Activated naive CD4-positive, alpha-beta T cell treated with anti-CD3 and anti-CD28 coated beads, Interleukin-2, amount 50 U/mL, for 24 hours (primary cell): ENCODE data around the gene RUVBL1.

Source experiments
- H3K27ac Mint-ChIP-seq: one replicate; pipeline ENCODE4 v1.8.0; 2021; ENCODE audit warnings: mild to moderate bottlenecking, mixed read lengths
- H3K27me3 Mint-ChIP-seq: one replicate; pipeline ENCODE4 v1.8.0; 2021; ENCODE audit warnings: mixed read lengths
- H3K36me3 Mint-ChIP-seq: one replicate; pipeline ENCODE4 v1.8.0; 2021; ENCODE audit warnings: mixed read lengths
- H3K4me1 Mint-ChIP-seq: one replicate; pipeline ENCODE4 v1.8.0; 2021; ENCODE audit warnings: mixed read lengths
- H3K4me3 Mint-ChIP-seq: one replicate; pipeline ENCODE4 v1.8.0; 2021; ENCODE audit warnings: mild to moderate bottlenecking, mixed read lengths
- H3K9me3 Mint-ChIP-seq: one replicate; pipeline ENCODE4 v1.8.0; 2021; ENCODE audit warnings: mixed read lengths

The RUVBL1 gene

DNA sequence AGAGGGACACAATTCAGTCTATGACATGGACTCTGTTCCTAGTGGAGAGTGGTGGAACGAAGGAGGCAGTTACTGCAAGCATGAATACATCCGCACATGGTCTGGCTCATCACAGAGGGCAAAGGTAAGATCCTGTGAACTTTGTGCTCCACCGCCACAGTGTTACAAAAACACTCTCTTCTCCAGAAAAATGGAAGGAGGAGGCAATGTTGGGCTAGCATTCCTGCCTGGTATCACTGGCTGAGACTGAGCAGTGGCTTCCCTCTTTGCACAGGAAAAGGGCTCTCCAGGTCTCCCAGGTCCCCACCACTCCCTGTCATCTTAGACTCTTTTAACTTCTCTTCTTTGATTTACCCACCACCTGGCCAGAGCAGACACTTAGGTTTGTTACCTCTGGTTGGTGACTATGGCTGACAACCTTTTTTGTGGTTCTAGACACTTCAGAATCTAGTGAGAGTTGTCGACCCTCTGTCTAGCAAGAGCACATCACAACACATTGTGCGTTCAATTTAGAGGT lies 28.2 kb upstream of the RUVBL1 start:
- no peaks in the 10 kb centered on the region for H3K27me3 Mint-ChIP-seq
- no peaks in the 10 kb centered on the region for H3K9me3 Mint-ChIP-seq
- peak overlapping the region; percentile 18 for H3K27ac Mint-ChIP-seq
- peaks cover 35% of the 10 kb centered on the region for H3K4me1 Mint-ChIP-seq
- H3K36me3 Mint-ChIP-seq: peaks cover 8% of the 10 kb centered on the region
- H3K4me3 Mint-ChIP-seq: no peak overlapping the region

DNA sequence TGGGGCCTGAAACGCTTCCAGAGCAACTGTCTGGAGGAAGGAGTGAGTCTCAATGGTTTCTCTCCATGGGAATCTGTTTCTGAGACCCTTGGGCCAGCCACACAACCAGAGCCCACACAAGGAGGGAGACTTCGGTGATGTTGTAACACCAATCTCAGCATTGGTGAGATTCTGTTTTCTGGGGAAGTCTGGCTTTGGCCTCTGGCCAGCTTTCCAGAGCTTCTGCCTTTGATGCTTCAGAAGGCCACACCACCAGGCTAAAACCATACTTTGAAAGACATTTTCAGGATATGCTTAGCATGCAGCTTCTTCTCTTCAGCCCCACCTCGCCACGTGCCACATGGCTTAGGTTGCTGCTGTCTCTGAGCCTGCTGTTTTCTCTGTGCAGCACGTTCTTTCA lies 26.0 kb upstream of the RUVBL1 start:
- Mint-ChIP-seq H3K27me3 (no peaks in the 10 kb centered on the region), H3K36me3 (peaks cover 8% of the 10 kb centered on the region), H3K4me3 (no peak overlapping the region), H3K4me1 (peaks cover 16% of the 10 kb centered on the region), H3K9me3 (no peaks in the 10 kb centered on the region), H3K27ac (no peak overlapping the region)

DNA sequence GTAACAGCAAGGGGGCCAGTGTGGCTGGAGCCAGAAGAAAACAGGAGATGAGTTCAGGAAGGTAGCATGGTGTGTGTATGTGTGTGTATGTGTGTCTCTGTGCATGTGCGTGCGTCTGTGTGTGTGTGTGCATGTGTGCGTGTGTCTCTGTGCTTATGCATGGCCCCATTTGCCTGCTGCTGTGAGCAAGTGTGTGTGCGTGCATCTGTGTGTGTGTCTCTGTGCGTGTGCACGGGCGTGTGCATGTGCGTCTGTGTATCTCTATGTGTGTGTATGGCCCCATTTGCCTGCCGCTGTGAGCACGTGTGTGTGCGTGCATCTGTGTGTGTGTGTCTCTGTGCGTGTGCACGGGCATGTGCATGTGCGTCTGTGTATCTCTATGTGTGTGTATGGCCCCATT lies 22.6 kb upstream of the RUVBL1 start:
- Mint-ChIP-seq H3K4me1 (no peaks in the 10 kb centered on the region), H3K27me3 (no peaks in the 10 kb centered on the region), H3K9me3 (no peaks in the 10 kb centered on the region), H3K27ac (no peak overlapping the region), H3K4me3 (no peak overlapping the region), H3K36me3 (peaks cover 5% of the 10 kb centered on the region)

DNA sequence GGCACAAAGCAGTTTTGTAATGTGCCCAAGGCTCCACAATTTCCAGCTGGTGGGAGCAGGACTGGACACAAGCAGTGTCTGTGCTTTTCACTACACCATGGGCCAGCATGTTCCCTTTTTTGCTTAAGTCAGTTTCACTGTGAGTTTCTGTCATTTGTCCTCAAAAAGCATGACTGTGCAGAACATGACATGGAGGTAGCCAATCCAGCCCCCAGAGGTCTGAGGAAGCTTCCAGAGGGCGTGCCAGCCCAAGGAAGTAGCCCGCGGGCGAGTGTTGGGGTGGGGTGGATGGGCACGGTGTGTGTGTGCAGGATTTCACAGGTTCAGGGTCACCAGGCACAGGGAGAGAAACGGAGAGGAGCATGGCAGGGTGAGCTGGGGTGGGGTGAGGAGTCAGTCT lies 21.7 kb upstream of the RUVBL1 start:
- Mint-ChIP-seq H3K27me3 (no peaks in the 10 kb centered on the region), H3K27ac (no peak overlapping the region), H3K4me3 (no peak overlapping the region), H3K4me1 (no peaks in the 10 kb centered on the region), H3K9me3 (no peaks in the 10 kb centered on the region), H3K36me3 (peaks cover 5% of the 10 kb centered on the region)

DNA sequence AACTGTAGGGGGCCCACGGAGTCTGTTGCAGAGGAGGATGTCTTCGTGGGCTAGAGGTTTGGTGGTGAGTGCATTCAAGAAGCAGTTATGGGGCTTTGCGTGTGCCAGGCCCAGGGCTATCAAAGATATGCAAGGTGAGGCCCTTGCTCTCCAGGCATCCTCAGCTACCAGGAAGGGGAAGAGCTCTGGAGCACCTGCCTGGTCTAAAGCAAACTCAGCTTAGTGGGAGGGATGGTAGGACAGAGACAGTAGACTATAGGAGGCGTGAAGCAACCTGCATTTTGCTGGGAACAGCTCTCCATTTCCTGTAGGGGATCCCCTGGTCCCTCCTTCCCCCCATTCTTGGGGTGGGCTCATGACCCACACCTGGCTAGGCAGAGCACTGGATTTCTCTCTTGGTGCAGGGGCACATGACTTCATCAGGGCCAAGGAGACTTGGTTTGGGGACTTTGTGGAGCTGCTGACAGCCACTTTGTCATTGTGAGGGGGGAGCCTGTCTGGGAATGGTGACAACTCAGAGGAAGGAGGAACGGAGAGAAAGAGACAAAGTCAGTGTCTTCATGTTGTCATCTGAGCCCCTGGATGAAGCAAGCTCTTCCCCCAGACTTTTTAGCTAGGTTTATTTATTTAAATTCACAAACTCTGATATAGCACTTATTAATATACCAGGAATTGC lies 21.0 kb upstream of the RUVBL1 start:
- peaks cover 5% of the 10 kb centered on the region for H3K36me3 Mint-ChIP-seq
- no peaks in the 10 kb centered on the region for H3K27me3 Mint-ChIP-seq
- H3K9me3 Mint-ChIP-seq: no peaks in the 10 kb centered on the region
- H3K4me1 Mint-ChIP-seq: no peaks in the 10 kb centered on the region
- H3K27ac Mint-ChIP-seq: no peak overlapping the region
- no peak overlapping the region for H3K4me3 Mint-ChIP-seq

DNA sequence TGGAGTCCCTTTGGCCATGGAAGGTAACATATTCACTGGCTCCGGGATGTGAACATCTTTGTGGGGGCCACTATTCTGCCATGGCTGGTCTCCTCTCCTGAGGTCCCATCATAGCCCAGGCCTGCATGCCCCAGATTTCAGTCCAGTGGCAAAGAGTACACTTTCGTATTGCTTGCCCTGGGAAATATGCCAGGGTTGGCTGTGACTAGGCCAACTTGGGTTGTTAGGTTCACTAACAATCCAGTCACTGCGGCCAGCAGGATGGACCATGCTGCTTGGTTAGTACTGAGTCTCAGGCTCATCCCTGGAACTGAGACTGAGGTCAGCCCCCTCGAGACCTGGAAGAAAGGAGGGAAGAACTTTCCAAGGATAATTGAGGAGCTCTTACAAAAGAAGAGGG lies 19.9 kb upstream of the RUVBL1 start:
- Mint-ChIP-seq H3K4me3 (no peak overlapping the region), H3K27ac (no peak overlapping the region), H3K4me1 (no peaks in the 10 kb centered on the region), H3K36me3 (peaks cover 5% of the 10 kb centered on the region), H3K27me3 (no peaks in the 10 kb centered on the region), H3K9me3 (no peaks in the 10 kb centered on the region)

DNA sequence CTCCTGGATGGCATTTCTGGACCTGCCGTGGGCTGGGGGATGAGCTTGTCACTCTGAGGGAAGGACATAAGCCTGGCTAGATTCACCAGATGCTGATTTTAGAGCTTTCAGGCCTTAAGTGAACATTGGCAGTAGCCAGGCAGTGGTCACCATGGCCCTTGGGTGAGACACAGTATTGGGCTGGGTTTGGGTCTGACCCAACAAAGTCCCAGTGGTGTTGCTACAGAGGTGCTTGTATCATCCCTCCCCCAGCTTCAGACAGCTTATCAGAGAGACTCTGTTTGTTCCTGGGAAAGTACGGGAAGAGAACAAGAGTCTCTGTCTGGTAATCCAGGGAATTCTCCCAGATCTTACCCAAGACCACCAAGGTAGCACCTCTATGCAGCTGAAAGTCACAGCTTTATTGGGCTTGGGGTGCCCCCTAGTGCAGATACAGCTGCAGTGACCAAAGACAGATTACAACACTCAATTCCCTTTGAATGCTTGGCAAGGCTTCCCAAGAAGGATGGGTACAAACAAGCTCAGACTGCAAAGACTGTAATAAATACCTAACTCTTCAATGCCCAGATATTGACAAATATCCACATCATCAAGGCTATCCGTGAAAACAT lies 9.8 kb upstream of the RUVBL1 start:
- no peak overlapping the region for H3K27ac Mint-ChIP-seq
- H3K4me1 Mint-ChIP-seq: no peaks in the 10 kb centered on the region
- peaks cover 1% of the 10 kb centered on the region for H3K36me3 Mint-ChIP-seq

DNA sequence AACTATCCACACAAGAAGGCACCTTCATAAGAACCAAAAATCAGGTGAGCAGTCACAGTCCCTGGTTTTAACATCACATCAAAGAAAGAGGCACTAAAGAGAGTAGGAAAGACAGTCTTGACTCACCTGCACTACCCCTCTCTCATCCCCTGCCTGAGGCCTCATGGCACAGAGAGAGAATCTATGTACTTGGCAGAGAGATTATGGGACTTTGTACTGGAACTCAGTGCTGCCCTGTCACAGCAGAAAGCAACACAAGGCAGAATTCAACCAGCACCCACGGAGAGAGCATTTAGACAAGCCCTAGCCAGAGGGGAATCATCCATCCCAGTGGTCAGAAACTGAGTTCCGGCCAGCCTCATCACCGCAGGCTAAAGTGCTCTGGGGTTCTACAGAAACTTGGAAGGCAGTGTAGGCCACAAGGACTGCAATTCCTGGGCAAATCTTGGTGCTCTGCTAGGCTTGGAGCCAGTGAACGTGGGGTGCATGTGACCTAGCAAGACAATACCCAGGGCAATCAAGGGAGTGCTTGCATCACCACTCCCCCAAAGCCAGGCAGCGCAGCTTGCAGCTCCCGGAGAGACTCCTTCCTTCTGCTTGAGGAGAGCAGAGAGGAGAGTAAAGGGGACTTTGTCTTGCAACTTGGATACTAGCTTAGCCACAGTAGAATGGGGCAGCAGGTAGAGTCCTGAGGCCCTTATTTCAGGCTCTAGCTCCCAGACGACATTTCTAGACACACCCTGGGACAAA lies 8.5 kb upstream of the RUVBL1 start:
- Mint-ChIP-seq H3K4me1 (no peaks in the 10 kb centered on the region), H3K27me3 (no peaks in the 10 kb centered on the region), H3K27ac (no peak overlapping the region), H3K9me3 (no peaks in the 10 kb centered on the region), H3K36me3 (peaks cover 1% of the 10 kb centered on the region), H3K4me3 (no peak overlapping the region)

More for the DNA sequence above, 9.8 kb upstream of the RUVBL1 start:
- no peaks in the 10 kb centered on the region for H3K27me3 Mint-ChIP-seq
- no peaks in the 10 kb centered on the region for H3K9me3 Mint-ChIP-seq
- H3K4me3 Mint-ChIP-seq: no peak overlapping the region

DNA sequence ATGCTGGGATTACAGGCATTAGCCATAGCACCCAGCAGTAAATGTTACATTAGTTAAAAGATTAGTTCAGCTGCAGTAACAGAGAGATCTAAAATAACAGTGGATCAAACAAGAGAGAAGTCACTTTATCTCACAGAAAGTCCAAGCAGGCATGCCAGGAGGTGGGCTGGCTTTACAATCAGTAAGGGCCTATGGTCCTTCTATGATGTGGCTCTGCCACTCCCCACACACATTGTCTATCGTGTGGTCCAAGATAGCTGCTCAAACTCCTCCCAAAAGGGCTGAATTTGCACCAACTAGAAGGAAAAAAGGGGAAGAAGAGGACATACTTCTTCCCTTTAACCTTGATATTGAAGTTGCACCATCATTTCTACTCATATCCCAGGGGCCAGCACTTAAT lies 4.6 kb upstream of the RUVBL1 start:
- Mint-ChIP-seq H3K9me3 (no peaks in the 10 kb centered on the region), H3K4me3 (no peak overlapping the region), H3K27ac (no peak overlapping the region), H3K4me1 (peaks cover 14% of the 10 kb centered on the region), H3K27me3 (no peaks in the 10 kb centered on the region), H3K36me3 (peaks cover 3% of the 10 kb centered on the region)

DNA sequence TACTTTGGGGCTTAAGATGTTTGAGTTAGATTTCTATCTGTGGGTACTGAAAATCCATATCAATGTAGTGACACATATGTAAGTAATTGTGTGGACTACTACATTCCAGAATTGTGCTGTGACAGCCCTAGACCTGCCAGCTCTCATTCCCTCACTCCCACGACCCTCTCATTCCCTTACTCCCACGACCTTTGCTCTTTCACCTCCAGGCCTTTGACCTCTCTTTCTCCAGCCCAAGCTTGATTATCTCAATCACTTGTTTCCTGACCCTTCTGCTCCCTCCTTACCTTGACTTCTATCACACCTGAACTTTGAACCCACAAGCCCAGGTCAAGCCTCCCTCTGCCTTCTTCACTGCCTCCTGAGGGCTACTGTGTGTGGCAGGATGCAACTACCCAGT lies 3.6 kb upstream of the RUVBL1 start:
- peak overlapping the region; percentile 20 for H3K27ac Mint-ChIP-seq
- no peaks in the 10 kb centered on the region for H3K27me3 Mint-ChIP-seq
- H3K9me3 Mint-ChIP-seq: no peaks in the 10 kb centered on the region
- H3K4me1 Mint-ChIP-seq: peaks cover 14% of the 10 kb centered on the region
- peaks cover 3% of the 10 kb centered on the region for H3K36me3 Mint-ChIP-seq
- no peak overlapping the region for H3K4me3 Mint-ChIP-seq

DNA sequence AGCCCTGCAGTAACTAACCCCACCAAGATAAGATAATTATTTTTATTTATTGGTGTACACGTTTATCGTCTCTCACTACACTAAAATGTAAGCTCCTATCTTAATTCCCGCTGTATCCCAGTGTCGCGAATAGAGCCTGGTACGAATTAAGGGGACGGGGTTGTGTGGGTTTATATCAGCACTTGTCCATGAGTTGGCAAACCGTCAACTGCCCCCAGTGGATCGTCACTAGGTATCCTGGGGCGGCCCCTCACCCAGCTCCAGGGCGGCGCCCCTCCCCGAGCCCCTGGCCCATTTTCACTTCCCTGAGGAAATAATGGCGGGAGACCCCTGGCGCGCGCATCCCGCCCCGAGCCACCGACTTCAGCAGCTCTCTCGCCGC lies 465 bp downstream of the RUVBL1 start:
- Mint-ChIP-seq H3K4me1 (peaks cover 37% of the 10 kb centered on the region), H3K27ac (peak overlapping the region; percentile 98), H3K4me3 (peak overlapping the region; percentile 99), H3K36me3 (peaks cover 19% of the 10 kb centered on the region), H3K9me3 (no peaks in the 10 kb centered on the region), H3K27me3 (no peaks in the 10 kb centered on the region)

DNA sequence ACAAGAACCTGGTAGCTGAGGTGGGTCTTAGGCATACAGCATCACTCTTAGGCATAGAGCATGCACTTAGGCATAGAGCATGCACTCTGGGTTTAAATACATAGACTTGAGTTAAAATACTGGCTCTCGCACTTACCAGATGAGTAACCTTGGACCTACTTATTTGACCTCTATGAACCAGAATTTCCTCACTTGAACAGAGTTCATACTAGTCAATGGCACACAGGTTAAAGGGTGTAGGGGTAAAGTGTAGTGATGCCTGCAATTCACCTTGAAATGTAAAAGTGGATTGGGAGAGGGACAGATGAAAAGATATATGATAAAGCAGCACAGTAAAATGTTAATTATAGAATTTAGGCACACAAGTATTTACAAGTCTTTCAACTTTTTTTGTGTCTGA lies 1.6 kb downstream of the RUVBL1 start:
- no peaks in the 10 kb centered on the region for H3K27me3 Mint-ChIP-seq
- no peaks in the 10 kb centered on the region for H3K9me3 Mint-ChIP-seq
- peaks cover 26% of the 10 kb centered on the region for H3K36me3 Mint-ChIP-seq
- peaks cover 46% of the 10 kb centered on the region for H3K4me1 Mint-ChIP-seq
- peak overlapping the region; percentile 99 for H3K4me3 Mint-ChIP-seq
- H3K27ac Mint-ChIP-seq: peak overlapping the region; percentile 47

DNA sequence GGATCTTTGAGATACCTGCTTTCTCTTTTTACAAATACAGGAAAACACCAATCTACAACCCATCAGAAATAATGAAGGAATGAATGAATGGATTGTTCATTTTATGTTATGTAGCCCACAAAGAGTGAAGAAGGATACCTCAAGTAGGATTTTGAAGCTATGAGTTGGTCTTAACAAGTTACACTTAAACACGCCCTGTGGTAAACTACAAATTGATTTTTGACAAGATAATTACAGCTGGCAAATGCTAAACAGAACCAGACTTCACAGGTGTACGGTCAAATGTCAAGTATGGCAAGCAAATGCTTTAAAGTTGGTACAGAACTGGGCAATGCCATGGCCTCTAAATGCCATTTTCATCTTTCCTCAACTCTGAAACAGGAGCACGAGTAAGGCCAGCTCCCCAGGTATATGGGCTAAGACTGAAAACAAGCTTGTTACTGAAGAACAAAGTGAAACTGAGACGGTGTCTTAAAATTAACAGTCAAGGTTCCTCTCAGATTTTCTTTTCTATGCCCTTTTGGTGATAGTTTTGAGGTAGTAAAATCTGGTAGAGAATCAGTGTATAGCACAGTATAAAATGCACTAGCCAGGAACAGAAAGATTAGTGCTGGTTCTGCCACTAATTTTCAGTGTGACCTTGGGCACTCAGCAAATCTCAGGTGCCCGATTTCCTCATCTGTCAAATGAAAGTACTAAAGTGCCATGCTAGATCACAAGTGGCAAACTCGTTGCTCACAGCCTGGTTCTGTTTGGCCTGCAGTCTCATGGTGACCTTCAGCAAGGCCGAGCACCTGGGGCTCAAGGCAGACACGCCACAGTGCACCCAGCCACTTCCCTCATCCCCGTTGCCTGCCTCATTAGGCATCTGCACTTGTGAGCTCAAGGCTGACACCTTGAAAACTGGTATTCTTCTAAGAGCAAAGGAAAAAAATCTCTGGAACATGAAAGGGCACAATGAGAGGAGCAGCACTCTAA lies 9.5 kb downstream of the RUVBL1 start:
- Mint-ChIP-seq H3K9me3 (no peaks in the 10 kb centered on the region), H3K4me1 (peaks cover 66% of the 10 kb centered on the region), H3K36me3 (peaks cover 38% of the 10 kb centered on the region), H3K27ac (peak overlapping the region; percentile 12), H3K27me3 (no peaks in the 10 kb centered on the region), H3K4me3 (no peak overlapping the region)

DNA sequence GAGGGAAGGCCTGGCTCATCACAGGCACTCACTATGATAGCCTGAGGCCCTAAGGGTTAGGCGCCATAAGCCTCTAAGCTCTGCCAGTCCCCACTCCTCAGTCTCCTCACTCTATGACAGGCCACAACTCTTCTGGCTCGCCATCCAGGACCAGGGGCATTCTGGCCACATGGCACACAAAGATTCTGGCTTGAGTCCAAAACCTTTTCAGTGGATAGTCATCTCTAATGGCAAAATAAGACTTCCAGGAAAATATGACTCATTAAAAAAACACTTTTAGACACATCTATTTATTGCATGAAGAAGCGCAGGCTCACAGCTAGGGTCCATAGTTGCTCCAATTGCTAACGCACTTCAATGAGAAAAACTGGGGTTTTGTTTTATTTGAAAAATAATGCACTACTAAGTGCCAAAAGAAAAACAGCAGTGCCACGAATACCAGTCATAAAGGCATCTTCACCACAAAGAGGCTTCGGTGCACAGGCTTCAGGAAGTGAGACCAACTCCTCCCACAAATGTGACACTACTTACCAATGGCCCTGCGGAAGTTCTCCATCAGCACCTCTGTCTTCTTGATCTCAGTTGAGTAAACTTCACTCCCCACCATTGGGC lies 11.1 kb downstream of the RUVBL1 start:
- no peaks in the 10 kb centered on the region for H3K9me3 Mint-ChIP-seq
- H3K27me3 Mint-ChIP-seq: no peaks in the 10 kb centered on the region
- peak overlapping the region; percentile 90 for H3K27ac Mint-ChIP-seq
- peak overlapping the region; percentile 43 for H3K4me3 Mint-ChIP-seq
- peaks cover 30% of the 10 kb centered on the region for H3K36me3 Mint-ChIP-seq
- peaks cover 52% of the 10 kb centered on the region for H3K4me1 Mint-ChIP-seq

DNA sequence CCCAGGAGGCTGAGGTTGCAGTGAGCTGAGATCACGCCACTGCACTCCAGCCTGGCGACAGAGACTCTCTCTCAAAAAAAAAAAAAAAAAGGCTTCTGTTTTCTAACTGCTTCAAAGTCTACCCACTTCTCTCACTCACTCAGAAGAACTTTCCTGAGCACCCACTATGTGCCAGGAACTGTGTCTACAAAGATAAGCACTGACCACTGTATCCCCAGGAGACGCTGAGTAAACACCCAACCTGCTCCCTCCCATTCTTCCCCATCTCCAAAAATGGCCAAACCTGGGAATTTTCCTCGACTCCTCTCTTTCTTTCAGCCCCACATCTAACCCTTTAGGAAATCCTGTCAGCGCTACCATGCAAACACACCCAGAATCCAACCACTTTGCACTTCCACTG lies 12.5 kb downstream of the RUVBL1 start:
- no peak overlapping the region for H3K27ac Mint-ChIP-seq
- no peaks in the 10 kb centered on the region for H3K27me3 Mint-ChIP-seq
- H3K4me1 Mint-ChIP-seq: peaks cover 44% of the 10 kb centered on the region
- peaks cover 26% of the 10 kb centered on the region for H3K36me3 Mint-ChIP-seq
- H3K4me3 Mint-ChIP-seq: no peak overlapping the region
- no peaks in the 10 kb centered on the region for H3K9me3 Mint-ChIP-seq
